ENCODE data around the gene EIF4G1.
A peak's percentile ranks its signal among the peaks of the same experiment; 100 is the strongest.

EIF4G1 gene

DNA sequence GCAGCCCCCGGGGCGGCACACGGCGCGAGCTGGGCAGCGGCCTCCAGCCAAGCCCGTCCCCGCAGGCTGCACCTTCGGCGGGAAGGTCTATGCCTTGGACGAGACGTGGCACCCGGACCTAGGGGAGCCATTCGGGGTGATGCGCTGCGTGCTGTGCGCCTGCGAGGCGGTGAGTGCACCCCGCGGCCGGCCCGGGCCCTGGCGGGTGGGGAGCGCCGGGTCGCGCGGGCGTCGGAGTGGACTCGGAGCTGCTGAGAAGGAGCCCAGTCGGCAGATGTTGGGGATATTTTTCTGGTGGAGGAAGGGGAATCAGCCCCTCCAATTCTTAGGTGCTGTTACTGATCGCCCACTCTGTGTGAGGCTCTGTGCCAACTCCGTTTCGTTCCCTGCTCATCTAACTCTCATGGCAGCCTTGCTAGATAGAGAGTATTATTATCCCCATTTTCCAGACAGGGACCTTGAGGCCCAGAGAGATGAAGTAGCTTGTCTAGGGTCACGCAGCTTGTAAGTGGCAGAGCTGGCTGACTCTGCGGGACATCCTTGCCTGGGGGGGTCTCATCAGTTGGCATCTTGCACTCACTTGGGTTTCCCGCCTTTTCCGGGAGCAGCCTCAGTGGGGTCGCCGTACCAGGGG is 66.3 kb downstream of the EIF4G1 start:
- Histone ChIP-seq H3K4me1 (ENCODE audit: control insufficient read depth, insufficient read depth, low read length) (peaks cover 33% of the 10 kb centered on the region), H3K27me3 (ENCODE audit: control insufficient read depth in 1 of 2, insufficient read depth in 2 of 2, low read length in 2 of 2) (peaks cover 2 to 19% of the 10 kb centered on the region in 2 donors), H3K4me3 (ENCODE audit: low read length in 2 of 2) (peak overlapping the region; percentile 65 to 74), H3K36me3 (ENCODE audit: control insufficient read depth in 2 of 2, insufficient read depth in 2 of 2, low read length in 2 of 2) (peaks cover 0 to under 1% of the 10 kb centered on the region in 2 donors), H3K27ac (ENCODE audit: low read length) (no peak overlapping the region), H3K9ac (ENCODE audit: low read length in 2 of 2) (peak overlapping the region; percentile 47 to 51), H3K9me3 (ENCODE audit: control insufficient read depth in 2 of 2, low read length in 2 of 2) (no peaks in the 10 kb centered on the region)

GRCh38 chr3:184381261-184382224 is 67.1 kb downstream of the EIF4G1 start:
- Histone ChIP-seq H3K4me3 (ENCODE audit: low read length in 2 of 2) (peak overlapping the region in 1 of 2 donors; percentile 74), H3K9ac (ENCODE audit: low read length in 2 of 2) (no peak overlapping the region), H3K9me3 (ENCODE audit: control insufficient read depth in 2 of 2, low read length in 2 of 2) (no peaks in the 10 kb centered on the region), H3K36me3 (ENCODE audit: control insufficient read depth in 2 of 2, insufficient read depth in 2 of 2, low read length in 2 of 2) (peaks cover 0 to 2% of the 10 kb centered on the region in 2 donors), H3K4me1 (ENCODE audit: control insufficient read depth, insufficient read depth, low read length) (peaks cover 33% of the 10 kb centered on the region), H3K27ac (ENCODE audit: low read length) (no peak overlapping the region), H3K27me3 (ENCODE audit: control insufficient read depth in 1 of 2, insufficient read depth in 2 of 2, low read length in 2 of 2) (peaks cover 2 to 19% of the 10 kb centered on the region in 2 donors)

- H3K27me3 ChIP-seq (ENCODE audit: control insufficient read depth in 1 of 2, insufficient read depth in 2 of 2, low read length in 2 of 2): peaks cover 2 to 19% of the 10 kb centered on the region in 2 donors
- no peak overlapping the region for H3K27ac ChIP-seq (ENCODE audit: low read length)
- H3K4me3 ChIP-seq (ENCODE audit: low read length in 2 of 2): no peak overlapping the region
- H3K9me3 ChIP-seq (ENCODE audit: control insufficient read depth in 2 of 2, low read length in 2 of 2): no peaks in the 10 kb centered on the region
- H3K9ac ChIP-seq (ENCODE audit: low read length in 2 of 2): no peak overlapping the region
- H3K36me3 ChIP-seq (ENCODE audit: control insufficient read depth in 2 of 2, insufficient read depth in 2 of 2, low read length in 2 of 2): peaks cover 0 to 2% of the 10 kb centered on the region in 2 donors
- peaks cover 33% of the 10 kb centered on the region for H3K4me1 ChIP-seq (ENCODE audit: control insufficient read depth, insufficient read depth, low read length)
Measured at GRCh38 chr3:184382326-184383032, 68.1 kb downstream of the EIF4G1 start.

GRCh38 chr3:184383033-184383740 is 68.8 kb downstream of the EIF4G1 start:
- H3K36me3 ChIP-seq (ENCODE audit: control insufficient read depth in 2 of 2, insufficient read depth in 2 of 2, low read length in 2 of 2): peaks cover 0 to 2% of the 10 kb centered on the region in 2 donors
- no peak overlapping the region for H3K9ac ChIP-seq (ENCODE audit: low read length in 2 of 2)
- peaks cover 2 to 13% of the 10 kb centered on the region in 2 donors for H3K27me3 ChIP-seq (ENCODE audit: control insufficient read depth in 1 of 2, insufficient read depth in 2 of 2, low read length in 2 of 2)
- no peak overlapping the region for H3K27ac ChIP-seq (ENCODE audit: low read length)
- H3K4me3 ChIP-seq (ENCODE audit: low read length in 2 of 2): no peak overlapping the region
- H3K4me1 ChIP-seq (ENCODE audit: control insufficient read depth, insufficient read depth, low read length): peaks cover 26% of the 10 kb centered on the region
- H3K9me3 ChIP-seq (ENCODE audit: control insufficient read depth in 2 of 2, low read length in 2 of 2): no peaks in the 10 kb centered on the region

GRCh38 chr3:184384342-184384741 is 69.9 kb downstream of the EIF4G1 start:
- H3K27me3 ChIP-seq (ENCODE audit: control insufficient read depth in 1 of 2, insufficient read depth in 2 of 2, low read length in 2 of 2): peaks cover 2 to 9% of the 10 kb centered on the region in 2 donors
- no peak overlapping the region for H3K27ac ChIP-seq (ENCODE audit: low read length)
- no peak overlapping the region for H3K4me3 ChIP-seq (ENCODE audit: low read length in 2 of 2)
- H3K9ac ChIP-seq (ENCODE audit: low read length in 2 of 2): no peak overlapping the region
- peaks cover 15% of the 10 kb centered on the region for H3K4me1 ChIP-seq (ENCODE audit: control insufficient read depth, insufficient read depth, low read length)
- no peaks in the 10 kb centered on the region for H3K9me3 ChIP-seq (ENCODE audit: control insufficient read depth in 2 of 2, low read length in 2 of 2)
- H3K36me3 ChIP-seq (ENCODE audit: control insufficient read depth in 2 of 2, insufficient read depth in 2 of 2, low read length in 2 of 2): peaks cover 0 to 3% of the 10 kb centered on the region in 2 donors

All from stomach smooth muscle (tissue), 2 donors.